HUES48 (cell line): ENCODE measurements around the gene PPP1R9B.

ENCODE experiments used
- H3K27ac ChIP-seq: one replicate; pipeline ENCODE4 v1.7.0; 2013; ENCODE audit warnings: low read depth, low read length, inconsistent platforms
- H3K27me3 ChIP-seq: 2 replicates; pipeline ENCODE4 v1.6.1; 2013; ENCODE audit warnings: mild to moderate bottlenecking, low read length; ENCODE audit not compliant: control insufficient read depth, insufficient read depth
- H3K36me3 ChIP-seq: 2 replicates; pipeline ENCODE4 v1.6.1; 2013; ENCODE audit warnings: low read length; ENCODE audit not compliant: control insufficient read depth, insufficient read depth
- H3K4me1 ChIP-seq: 2 replicates; pipeline ENCODE4 v1.6.1; 2013; ENCODE audit warnings: mild to moderate bottlenecking, low read length; ENCODE audit not compliant: control insufficient read depth, insufficient read depth
- H3K4me3 ChIP-seq: 2 replicates; pipeline ENCODE4 v1.5.1; 2013; ENCODE audit warnings: mild to moderate bottlenecking, low read depth, low read length
- H3K9ac ChIP-seq: 2 replicates; pipeline ENCODE4 v1.6.1; 2013; ENCODE audit warnings: mild to moderate bottlenecking, low read depth, low read length, moderate library complexity
- H3K9me3 ChIP-seq: 2 replicates; pipeline ENCODE4 v1.6.1; 2013; ENCODE audit warnings: low read length; ENCODE audit not compliant: control insufficient read depth, insufficient read depth

PPP1R9B gene

DNA sequence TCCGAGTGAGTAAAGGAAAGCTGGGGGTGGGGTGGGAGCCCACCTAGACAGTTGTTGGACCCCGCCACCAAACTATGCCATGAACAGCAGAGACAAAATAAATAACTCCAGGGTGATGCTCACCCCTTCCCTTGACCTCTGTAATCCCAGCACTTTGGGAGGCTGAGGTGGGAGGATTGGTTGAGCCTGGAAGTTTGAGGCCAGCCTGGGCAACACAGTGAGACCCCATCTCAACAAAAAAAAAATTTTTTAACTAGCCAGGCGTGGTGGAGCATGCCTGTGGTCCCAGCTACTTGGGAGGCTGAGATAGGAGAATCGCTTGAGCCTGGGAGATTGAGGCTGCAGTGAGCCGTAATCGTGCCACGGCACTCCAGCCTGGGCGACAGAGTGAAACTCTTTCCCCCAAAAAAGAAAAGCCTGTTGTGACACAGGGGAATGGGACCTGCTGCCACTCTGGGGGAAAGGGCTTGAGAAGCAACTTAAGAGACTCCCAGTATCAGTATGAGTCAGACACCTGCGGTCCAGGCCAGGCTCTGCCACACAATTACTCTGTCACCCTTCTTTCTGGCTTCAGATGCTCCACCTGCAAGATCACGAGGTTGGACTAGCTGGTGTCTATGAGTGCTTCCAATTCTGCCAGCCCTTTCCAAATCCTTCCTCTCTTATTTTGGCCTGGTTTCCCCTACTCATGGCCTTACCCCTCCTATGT, 20.3 kb upstream of the PPP1R9B start:
- H3K27me3 ChIP-seq: no peaks in the 10 kb centered on the region
- H3K36me3 ChIP-seq: no peaks in the 10 kb centered on the region
- no peaks in the 10 kb centered on the region for H3K9me3 ChIP-seq
- no peak overlapping the region for H3K4me3 ChIP-seq
- no peaks in the 10 kb centered on the region for H3K4me1 ChIP-seq
- no peak overlapping the region for H3K27ac ChIP-seq
- no peak overlapping the region for H3K9ac ChIP-seq

DNA sequence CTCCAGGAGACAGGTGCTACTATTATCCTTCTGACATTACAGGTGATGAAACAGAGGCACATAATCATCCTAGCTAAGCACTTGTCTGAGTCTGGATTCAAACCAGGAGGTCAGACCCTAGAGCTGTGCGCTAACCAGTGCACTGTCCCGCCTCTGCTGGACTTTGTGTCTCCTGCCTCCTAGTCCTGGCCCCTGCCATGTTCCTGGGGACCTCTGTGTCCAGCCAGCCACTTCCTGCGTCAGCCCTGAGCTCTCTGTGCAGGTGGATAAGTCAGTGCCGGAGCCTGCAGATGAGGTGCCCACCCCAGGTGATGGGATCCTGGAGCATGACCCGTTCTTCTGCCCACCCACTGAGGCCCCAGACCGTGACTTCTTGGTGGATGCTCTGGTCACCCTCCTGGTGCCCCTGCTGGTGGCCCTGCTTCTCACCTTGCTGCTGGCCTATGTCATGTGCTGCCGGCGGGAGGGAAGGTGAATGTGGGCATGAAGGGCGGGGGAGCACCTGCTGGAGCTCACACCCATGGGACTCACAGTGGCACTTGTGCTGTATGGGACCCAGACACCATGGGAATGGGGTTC, 19.5 kb upstream of the PPP1R9B start:
- Histone ChIP-seq H3K36me3 (no peaks in the 10 kb centered on the region), H3K4me3 (no peak overlapping the region), H3K9ac (no peak overlapping the region), H3K27ac (no peak overlapping the region), H3K4me1 (no peaks in the 10 kb centered on the region), H3K9me3 (no peaks in the 10 kb centered on the region), H3K27me3 (no peaks in the 10 kb centered on the region)

DNA sequence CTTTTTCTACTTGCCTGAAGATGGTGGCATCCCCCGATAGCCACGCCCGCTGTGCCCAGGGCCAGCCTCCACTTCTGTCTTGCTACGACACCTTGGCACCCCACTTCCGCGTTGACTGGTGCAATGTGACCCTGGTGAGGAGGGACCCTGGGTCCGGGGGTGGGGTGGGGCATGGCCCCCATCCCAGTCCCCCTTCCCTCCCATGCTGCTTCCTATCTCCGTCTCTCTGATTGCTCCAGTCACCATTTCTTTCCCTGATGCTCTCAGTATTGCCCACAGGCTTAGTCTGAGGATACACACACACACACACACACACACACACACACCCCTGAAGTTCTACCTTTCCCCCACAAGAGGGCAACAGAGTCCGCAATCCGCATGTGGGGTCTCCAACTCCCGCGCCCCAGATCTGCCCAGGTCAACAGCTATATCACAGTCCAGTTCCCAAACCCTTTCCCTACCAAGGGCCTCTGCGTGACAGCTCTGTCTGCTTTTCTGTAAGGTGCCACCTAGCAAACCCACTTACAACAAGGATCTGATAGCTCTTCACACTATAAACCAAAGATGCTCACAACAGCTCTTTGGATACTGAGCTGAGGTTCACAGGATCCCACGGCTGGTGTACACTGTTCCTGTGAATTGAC, 18.8 kb upstream of the PPP1R9B start:
- Histone ChIP-seq H3K4me1 (no peaks in the 10 kb centered on the region), H3K9ac (no peak overlapping the region), H3K36me3 (no peaks in the 10 kb centered on the region), H3K27me3 (no peaks in the 10 kb centered on the region), H3K27ac (no peak overlapping the region), H3K9me3 (no peaks in the 10 kb centered on the region), H3K4me3 (no peak overlapping the region)

DNA sequence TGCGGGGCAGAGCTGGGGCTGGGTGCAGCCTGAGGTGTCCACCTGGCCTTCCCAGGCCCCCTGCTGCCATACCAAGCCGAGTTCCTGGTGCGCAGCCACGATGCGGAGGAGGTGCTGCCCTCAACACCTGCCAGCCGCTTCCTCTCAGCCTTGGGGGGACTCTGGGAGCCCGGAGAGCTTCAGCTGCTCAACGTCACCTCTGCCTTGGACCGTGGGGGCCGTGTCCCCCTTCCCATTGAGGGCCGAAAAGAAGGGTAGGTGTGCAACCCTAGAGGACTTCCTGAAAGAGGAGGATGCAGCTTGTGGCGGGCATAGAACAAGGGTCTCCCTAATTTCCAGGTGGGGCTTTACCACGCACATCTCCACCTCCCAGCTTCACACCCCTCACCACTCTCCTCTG, 17.8 kb upstream of the PPP1R9B start:
- no peaks in the 10 kb centered on the region for H3K36me3 ChIP-seq

DNA sequence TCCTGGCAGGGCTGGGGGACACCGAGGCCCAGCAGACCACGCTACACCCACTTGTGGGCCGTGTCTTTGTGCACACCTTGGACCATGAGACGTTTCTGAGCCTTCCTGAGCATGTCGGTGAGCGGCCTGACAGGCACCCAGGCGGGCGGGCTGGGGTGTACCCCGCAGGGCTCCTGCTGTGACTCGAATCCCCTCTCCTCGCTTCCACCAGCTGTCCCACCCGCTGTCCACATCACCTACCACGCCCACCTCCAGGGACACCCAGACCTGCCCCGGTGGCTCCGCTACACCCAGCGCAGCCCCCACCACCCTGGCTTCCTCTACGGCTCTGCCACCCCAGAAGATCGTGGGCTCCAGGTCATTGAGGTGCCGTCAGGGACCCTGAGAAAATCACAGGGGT, 16.9 kb upstream of the PPP1R9B start:
- Histone ChIP-seq H3K27me3 (peaks cover 2% of the 10 kb centered on the region), H3K9me3 (no peaks in the 10 kb centered on the region), H3K4me3 (no peak overlapping the region), H3K27ac (no peak overlapping the region), H3K36me3 (no peaks in the 10 kb centered on the region), H3K9ac (no peak overlapping the region), H3K4me1 (no peaks in the 10 kb centered on the region)

More for the DNA sequence above, 17.8 kb upstream of the PPP1R9B start:
- no peak overlapping the region for H3K27ac ChIP-seq
- no peaks in the 10 kb centered on the region for H3K4me1 ChIP-seq
- no peak overlapping the region for H3K4me3 ChIP-seq
- no peak overlapping the region for H3K9ac ChIP-seq
- no peaks in the 10 kb centered on the region for H3K9me3 ChIP-seq
- H3K27me3 ChIP-seq: no peaks in the 10 kb centered on the region

DNA sequence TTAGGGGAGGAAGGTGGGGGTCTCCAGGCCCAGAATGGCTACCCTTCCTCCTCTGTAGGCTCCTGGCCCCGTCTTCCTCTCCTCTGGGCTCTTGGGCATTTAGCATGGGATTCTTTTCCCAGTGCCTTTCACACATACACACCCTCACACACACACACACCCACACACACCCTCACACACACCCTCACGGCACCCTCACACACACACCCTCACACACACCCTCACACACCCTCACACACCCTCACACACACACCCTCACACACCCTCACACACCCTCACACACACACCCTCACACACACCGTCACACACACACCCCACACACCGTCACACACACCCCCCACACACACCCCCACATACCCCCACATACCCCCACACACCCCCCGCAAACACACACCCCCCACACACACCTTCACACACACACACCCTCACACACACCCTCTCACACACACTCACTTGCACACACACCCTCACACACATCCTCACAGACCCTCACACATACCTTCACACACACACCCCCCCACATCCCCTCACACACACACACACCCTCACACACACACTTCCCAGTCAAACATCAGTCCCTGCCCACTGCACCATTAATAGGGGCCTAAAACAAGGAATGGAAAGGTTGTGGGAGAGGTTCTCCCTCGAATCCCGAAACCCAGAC, 16.2 kb upstream of the PPP1R9B start:
- H3K4me1 ChIP-seq: peaks cover 6% of the 10 kb centered on the region; the same call in 1 of the 2 replicates

DNA sequence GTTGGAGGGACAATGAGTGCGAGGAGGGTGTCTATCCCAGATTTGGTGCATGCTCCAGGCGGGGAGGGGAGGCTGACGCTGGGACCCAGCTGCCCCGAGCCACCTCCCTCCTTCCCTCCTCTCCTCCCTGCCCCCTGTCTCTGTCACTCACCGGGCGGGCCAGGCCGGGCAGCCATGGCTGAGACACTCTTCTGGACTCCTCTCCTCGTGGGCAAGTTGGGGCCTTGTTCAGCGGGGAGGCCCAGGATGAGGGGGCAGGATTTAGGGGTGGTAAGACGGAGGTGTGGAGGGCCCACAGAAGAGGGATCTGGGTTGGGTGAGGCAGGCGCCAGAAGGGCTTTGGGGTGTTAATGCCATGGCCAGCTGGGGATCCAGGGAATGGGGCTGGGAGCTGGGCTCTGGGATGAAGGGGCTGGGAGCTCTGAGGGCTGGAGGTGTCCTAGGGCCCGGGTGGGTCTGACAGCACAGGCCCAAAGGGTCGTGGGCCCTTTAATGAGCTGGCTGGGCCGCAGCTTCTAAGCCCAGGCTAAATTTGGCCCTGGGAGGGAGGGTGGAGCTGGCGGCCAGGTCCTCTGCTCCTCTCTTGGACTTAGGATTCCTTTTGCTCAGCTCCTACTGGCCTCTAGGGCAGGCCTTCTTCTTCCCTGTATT, 15.5 kb upstream of the PPP1R9B start, which contains the start of gene SGCA:
TSS of gene SGCA (plus strand) at position 139 of the 651 bp plus-strand sequence. CDS start at position 175, 36 bp downstream.
- Histone ChIP-seq H3K4me3 (no peak within 1 kb of the TSS), H3K27me3 (peaks cover 10% of the 10 kb centered on the region), H3K9me3 (no peaks in the 10 kb centered on the region), H3K36me3 (no peaks in the 10 kb centered on the region), H3K27ac (no peak within 1 kb of the TSS), H3K9ac (no peak within 1 kb of the TSS), H3K4me1 (peaks cover 8% of the 10 kb centered on the region; the same call in 1 of the 2 replicates)

More for the DNA sequence above, 16.2 kb upstream of the PPP1R9B start:
- H3K4me3 ChIP-seq: no peak overlapping the region
- no peaks in the 10 kb centered on the region for H3K9me3 ChIP-seq
- peaks cover 10% of the 10 kb centered on the region for H3K27me3 ChIP-seq
- H3K36me3 ChIP-seq: no peaks in the 10 kb centered on the region
- no peak overlapping the region for H3K9ac ChIP-seq
- H3K27ac ChIP-seq: no peak overlapping the region

DNA sequence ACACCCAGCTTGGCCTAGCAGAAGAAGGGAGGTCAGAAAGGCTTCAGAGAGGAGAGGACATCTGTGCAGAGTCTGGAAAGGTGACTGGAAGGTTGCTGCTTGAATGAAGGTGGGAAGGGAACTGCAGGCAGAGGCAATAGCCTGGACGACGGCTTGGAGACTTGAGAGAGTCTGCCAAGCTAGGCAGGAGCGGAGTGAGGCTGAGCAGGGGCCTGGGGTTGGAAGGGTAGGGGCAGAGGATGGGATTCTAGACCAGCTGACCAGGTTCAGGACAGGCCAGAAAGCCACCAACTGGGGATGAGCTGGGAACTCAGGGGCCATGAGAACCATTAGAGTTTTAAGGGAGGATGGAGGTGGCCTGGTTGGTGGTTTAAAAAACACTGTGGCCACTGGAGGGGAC, 15.0 kb upstream of the PPP1R9B start:
- Histone ChIP-seq H3K27ac (no peak overlapping the region), H3K36me3 (no peaks in the 10 kb centered on the region), H3K27me3 (peaks cover 14% of the 10 kb centered on the region), H3K9ac (no peak overlapping the region), H3K4me3 (no peak overlapping the region), H3K4me1 (peaks cover 11% of the 10 kb centered on the region; the same call in 1 of the 2 replicates), H3K9me3 (no peaks in the 10 kb centered on the region)

DNA sequence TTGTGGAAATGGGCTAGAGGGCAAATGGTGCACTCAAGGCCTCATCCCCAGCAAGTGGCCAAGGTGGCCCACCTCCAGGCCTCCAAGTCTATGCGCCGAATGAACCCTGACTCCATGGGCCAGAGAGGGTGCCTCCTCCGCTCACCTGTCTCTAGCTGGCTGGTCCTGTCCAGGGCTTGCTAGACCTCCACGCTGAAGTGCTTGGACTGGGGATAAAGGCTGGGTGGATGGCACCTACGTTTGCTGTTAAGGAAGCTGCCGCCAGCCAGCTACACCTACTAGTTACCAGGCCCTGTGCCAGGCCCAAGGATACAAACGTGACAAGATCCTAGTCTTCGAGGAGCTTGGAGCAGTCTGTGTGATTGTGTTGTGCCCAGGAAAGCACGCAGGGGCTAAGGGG, 14.6 kb upstream of the PPP1R9B start:
- no peak overlapping the region for H3K9ac ChIP-seq
- no peak overlapping the region for H3K4me3 ChIP-seq

DNA sequence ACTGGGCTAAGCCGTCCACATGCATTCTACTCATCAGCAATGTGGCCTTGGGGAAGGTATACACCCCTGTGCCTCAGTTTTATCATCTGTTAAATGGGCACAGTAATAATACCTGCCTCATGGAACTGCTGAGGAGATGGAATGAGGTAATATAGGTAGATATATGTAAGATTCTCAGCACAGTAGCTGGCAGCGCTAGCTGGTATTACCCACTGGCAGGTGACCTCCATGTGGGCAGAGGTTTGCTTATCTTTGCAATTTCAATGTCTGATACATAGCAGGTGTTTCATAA, 14.2 kb upstream of the PPP1R9B start:
- Histone ChIP-seq H3K9me3 (no peaks in the 10 kb centered on the region), H3K4me1 (peaks cover 11% of the 10 kb centered on the region; the same call in 1 of the 2 replicates), H3K27ac (no peak overlapping the region), H3K36me3 (no peaks in the 10 kb centered on the region), H3K27me3 (peaks cover 14% of the 10 kb centered on the region), H3K9ac (no peak overlapping the region), H3K4me3 (no peak overlapping the region)

More for the DNA sequence above, 14.6 kb upstream of the PPP1R9B start:
- H3K27me3 ChIP-seq: peaks cover 14% of the 10 kb centered on the region
- no peaks in the 10 kb centered on the region for H3K9me3 ChIP-seq
- peaks cover 11% of the 10 kb centered on the region; the same call in 1 of the 2 replicates for H3K4me1 ChIP-seq
- no peak overlapping the region for H3K27ac ChIP-seq
- no peaks in the 10 kb centered on the region for H3K36me3 ChIP-seq
